MG63 (cell line): ENCODE measurements around the gene PRKCH. TPM values are rescaled to one million over a fixed set of nuclear protein-coding genes. Genes with fewer than 3 reads are reported as not detected.

ENCODE experiments used
- DNase-seq: peaks from one replicate; pipeline ENCODE4 v3.0.0-alpha.2; 2020
- H3K27me3 ChIP-seq: fragments of 250-450 bp; sonication (Bioruptor Pico); 2 replicates; pipeline ENCODE4 v1.5.1; 2020; ENCODE audit warnings: mild to moderate bottlenecking, moderate library complexity
- H3K36me3 ChIP-seq: fragments of 250-450 bp; sonication (Bioruptor Pico); 2 replicates; pipeline ENCODE4 v1.5.1; 2020; ENCODE audit warnings: mild to moderate bottlenecking, moderate library complexity
- H3K4me3 ChIP-seq: fragments of 250-450 bp; sonication (Bioruptor Pico); 2 replicates; pipeline ENCODE4 v1.5.1; 2020; ENCODE audit warnings: mild to moderate bottlenecking, moderate library complexity
- H3K9me3 ChIP-seq: fragments of 250-450 bp; sonication (Bioruptor Pico); 2 replicates; pipeline ENCODE4 v1.5.1; 2020; ENCODE audit warnings: mild to moderate bottlenecking, moderate library complexity
- total RNA-seq: library from RNA; depleted of rRNA; stranded (reverse); fragments of >200 nt; shearing (Covaris generic); gene quantifications from 2 replicates; pipeline ENCODE4 v1.2.3, GENCODE V29; 2014; ENCODE audit warnings: low replicate concordance

PRKCH gene
- total RNA-seq, 1 experiment from 2014 or later = 6.0 TPM

- Histone ChIP-seq H3K27me3 (no peaks in the 10 kb centered on the region), H3K4me3 (no peak overlapping the region), H3K36me3 (no peaks in the 10 kb centered on the region), H3K9me3 (no peaks in the 10 kb centered on the region)
- DNase-seq = no peak
Measured at GRCh38 chr14:61474701-61475100, 153.3 kb downstream of the PRKCH start.

- H3K27me3 ChIP-seq = no peaks in the 10 kb centered on the region
- no peaks in the 10 kb centered on the region for H3K9me3 ChIP-seq
- no peak for DNase-seq
- no peaks in the 10 kb centered on the region for H3K36me3 ChIP-seq
- no peak overlapping the region for H3K4me3 ChIP-seq
Measured at GRCh38 chr14:61475316-61475715, 153.9 kb downstream of the PRKCH start.

GRCh38 chr14:61476105-61476753 lies 154.8 kb downstream of the PRKCH start:
- Histone ChIP-seq H3K4me3 (no peak overlapping the region), H3K9me3 (no peaks in the 10 kb centered on the region), H3K27me3 (no peaks in the 10 kb centered on the region), H3K36me3 (no peaks in the 10 kb centered on the region)
- DNase-seq = no peak

GRCh38 chr14:61476754-61477410 lies 155.5 kb downstream of the PRKCH start:
- no peak for DNase-seq
- Histone ChIP-seq H3K27me3 (no peaks in the 10 kb centered on the region), H3K9me3 (no peaks in the 10 kb centered on the region), H3K36me3 (no peaks in the 10 kb centered on the region), H3K4me3 (no peak overlapping the region)

- Histone ChIP-seq H3K4me3 (no peak overlapping the region), H3K9me3 (no peaks in the 10 kb centered on the region), H3K27me3 (no peaks in the 10 kb centered on the region), H3K36me3 (no peaks in the 10 kb centered on the region)
- peak; percentile 45 for DNase-seq
Measured at GRCh38 chr14:61477712-61478462, 156.5 kb downstream of the PRKCH start.

GRCh38 chr14:61478971-61479473 lies 157.6 kb downstream of the PRKCH start:
- no peak for DNase-seq
- Histone ChIP-seq H3K27me3 (no peaks in the 10 kb centered on the region), H3K36me3 (no peaks in the 10 kb centered on the region), H3K4me3 (no peak overlapping the region), H3K9me3 (no peaks in the 10 kb centered on the region)

- Histone ChIP-seq H3K4me3 (no peak overlapping the region), H3K9me3 (no peaks in the 10 kb centered on the region), H3K36me3 (no peaks in the 10 kb centered on the region), H3K27me3 (no peaks in the 10 kb centered on the region)
- no peak for DNase-seq
Measured at GRCh38 chr14:61479746-61480502, 158.5 kb downstream of the PRKCH start.

GRCh38 chr14:61480704-61481285 lies 159.4 kb downstream of the PRKCH start:
- no peak for DNase-seq
- Histone ChIP-seq H3K4me3 (no peak overlapping the region), H3K36me3 (no peaks in the 10 kb centered on the region)

GRCh38 chr14:61481701-61482100 lies 160.3 kb downstream of the PRKCH start:
- no peak for DNase-seq

More at GRCh38 chr14:61480704-61481285, 159.4 kb downstream of the PRKCH start:
- no peaks in the 10 kb centered on the region for H3K27me3 ChIP-seq
- no peaks in the 10 kb centered on the region for H3K9me3 ChIP-seq

GRCh38 chr14:61482348-61483206 lies 161.2 kb downstream of the PRKCH start:
- DNase-seq = no peak
- Histone ChIP-seq H3K36me3 (no peaks in the 10 kb centered on the region), H3K4me3 (no peak overlapping the region), H3K27me3 (no peaks in the 10 kb centered on the region), H3K9me3 (no peaks in the 10 kb centered on the region)

More at GRCh38 chr14:61481701-61482100, 160.3 kb downstream of the PRKCH start:
- Histone ChIP-seq H3K9me3 (no peaks in the 10 kb centered on the region), H3K27me3 (no peaks in the 10 kb centered on the region), H3K4me3 (no peak overlapping the region), H3K36me3 (no peaks in the 10 kb centered on the region)

- no peaks in the 10 kb centered on the region for H3K36me3 ChIP-seq
- no peaks in the 10 kb centered on the region for H3K27me3 ChIP-seq
- no peak overlapping the region for H3K4me3 ChIP-seq
- no peaks in the 10 kb centered on the region for H3K9me3 ChIP-seq
- DNase-seq = no peak
Measured at GRCh38 chr14:61483476-61483875, 162.1 kb downstream of the PRKCH start.

- Histone ChIP-seq H3K36me3 (no peaks in the 10 kb centered on the region), H3K27me3 (no peaks in the 10 kb centered on the region), H3K9me3 (no peaks in the 10 kb centered on the region), H3K4me3 (no peak overlapping the region)
- no peak for DNase-seq
Measured at GRCh38 chr14:61484031-61484430, 162.7 kb downstream of the PRKCH start.

GRCh38 chr14:61484826-61485584 lies 163.6 kb downstream of the PRKCH start:
- DNase-seq = no peak
- Histone ChIP-seq H3K36me3 (no peaks in the 10 kb centered on the region), H3K4me3 (no peak overlapping the region), H3K27me3 (no peaks in the 10 kb centered on the region), H3K9me3 (no peaks in the 10 kb centered on the region)

GRCh38 chr14:61485661-61486060 lies 164.3 kb downstream of the PRKCH start:
- H3K9me3 ChIP-seq = no peaks in the 10 kb centered on the region
- H3K36me3 ChIP-seq = no peaks in the 10 kb centered on the region
- no peak overlapping the region for H3K4me3 ChIP-seq
- DNase-seq = no peak
- no peaks in the 10 kb centered on the region for H3K27me3 ChIP-seq

- DNase-seq = no peak
- no peak overlapping the region for H3K4me3 ChIP-seq
- no peaks in the 10 kb centered on the region for H3K27me3 ChIP-seq
- H3K9me3 ChIP-seq = no peaks in the 10 kb centered on the region
- no peaks in the 10 kb centered on the region for H3K36me3 ChIP-seq
Measured at GRCh38 chr14:61486930-61487495, 165.6 kb downstream of the PRKCH start.
